ENCODE measurements around the gene DRC1. TPM values are rescaled to one million over a fixed set of nuclear protein-coding genes. Genes with fewer than 3 reads are reported as not detected.

DRC1 gene
- total RNA-seq, 1 experiment from 2014 or later = not detected

- H3K79me1 ChIP-seq (ENCODE audit: insufficient read depth, low read depth, low read length, poor library complexity, severe bottlenecking) = no peaks in the 10 kb centered on the region
- H4K91ac ChIP-seq (ENCODE audit: insufficient read length, low read depth, low read length) = no peak overlapping the region
- H3K4me1 Mint-ChIP-seq = peaks cover 0 to 3% of the 10 kb centered on the region in 2 experiments; a peak in 3 of 4 replicates
- peaks cover 4% of the 10 kb centered on the region for H3K27me3 Mint-ChIP-seq (ENCODE audit: low read depth)
- no peak overlapping the region for H2BK5ac ChIP-seq (ENCODE audit: insufficient read length, low read length)
- no peak for DNase-seq
- no peaks in the 10 kb centered on the region for H3K9me3 ChIP-seq (ENCODE audit: control insufficient read depth, low read depth, low read length)
- no peak overlapping the region for H2AK5ac ChIP-seq (ENCODE audit: insufficient read length, low read length)
- H3K4me3 Mint-ChIP-seq = no peak overlapping the region
- no peaks in the 10 kb centered on the region for H3K79me2 ChIP-seq (ENCODE audit: insufficient read depth, low read length)
- H3K14ac ChIP-seq (ENCODE audit: insufficient read depth, low read length) = no peak overlapping the region
- H2BK20ac ChIP-seq (ENCODE audit: low read depth, low read length, poor library complexity, severe bottlenecking) = no peak overlapping the region
- no peak overlapping the region for H2AFZ ChIP-seq (ENCODE audit: low read length)
- H4K20me1 ChIP-seq (ENCODE audit: control insufficient read depth, insufficient read depth, insufficient read length) = no peaks in the 10 kb centered on the region
- H3K23me2 ChIP-seq (ENCODE audit: insufficient read length, low read depth, low read length, poor library complexity, severe bottlenecking) = no peaks in the 10 kb centered on the region
- no peak overlapping the region for H2BK15ac ChIP-seq (ENCODE audit: low read depth, low read length)
- no peak overlapping the region for H4K5ac ChIP-seq (ENCODE audit: insufficient read length, low read depth, low read length)
- H3K23ac ChIP-seq (ENCODE audit: insufficient read length, low read depth, low read length) = no peak overlapping the region
- H3K18ac ChIP-seq (ENCODE audit: insufficient read length, low read depth, low read length) = no peak overlapping the region
- no peak overlapping the region for H3K4me2 ChIP-seq (ENCODE audit: insufficient read depth, insufficient read length, low read length)
- H3K56ac ChIP-seq (ENCODE audit: insufficient read length, low read depth, low read length) = no peak overlapping the region
- H3K27me3 ChIP-seq (ENCODE audit: insufficient read depth, low read length) = no peaks in the 10 kb centered on the region
- H3K4ac ChIP-seq (ENCODE audit: low read depth, low read length) = no peak overlapping the region
- no CpG with 5 or more reads among the region's 20 CpGs for WGBS (ENCODE audit: extremely low coverage, insufficient read length, low lambda C conversion rate)
- H3K27ac Mint-ChIP-seq = no peak overlapping the region
- TF ChIP-seq, protein P1, sequence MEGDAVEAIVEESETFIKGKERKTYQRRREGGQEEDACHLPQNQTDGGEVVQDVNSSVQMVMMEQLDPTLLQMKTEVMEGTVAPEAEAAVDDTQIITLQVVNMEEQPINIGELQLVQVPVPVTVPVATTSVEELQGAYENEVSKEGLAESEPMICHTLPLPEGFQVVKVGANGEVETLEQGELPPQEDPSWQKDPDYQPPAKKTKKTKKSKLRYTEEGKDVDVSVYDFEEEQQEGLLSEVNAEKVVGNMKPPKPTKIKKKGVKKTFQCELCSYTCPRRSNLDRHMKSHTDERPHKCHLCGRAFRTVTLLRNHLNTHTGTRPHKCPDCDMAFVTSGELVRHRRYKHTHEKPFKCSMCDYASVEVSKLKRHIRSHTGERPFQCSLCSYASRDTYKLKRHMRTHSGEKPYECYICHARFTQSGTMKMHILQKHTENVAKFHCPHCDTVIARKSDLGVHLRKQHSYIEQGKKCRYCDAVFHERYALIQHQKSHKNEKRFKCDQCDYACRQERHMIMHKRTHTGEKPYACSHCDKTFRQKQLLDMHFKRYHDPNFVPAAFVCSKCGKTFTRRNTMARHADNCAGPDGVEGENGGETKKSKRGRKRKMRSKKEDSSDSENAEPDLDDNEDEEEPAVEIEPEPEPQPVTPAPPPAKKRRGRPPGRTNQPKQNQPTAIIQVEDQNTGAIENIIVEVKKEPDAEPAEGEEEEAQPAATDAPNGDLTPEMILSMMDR (conservative IDR thresholded peaks at IDR 0.05) = no peak
- no peaks in the 10 kb centered on the region for H3K9me3 Mint-ChIP-seq
- no peaks in the 10 kb centered on the region for H3K4me1 ChIP-seq (ENCODE audit: insufficient read depth, low read length)
- no peaks in the 10 kb centered on the region for H3K36me3 Mint-ChIP-seq (ENCODE audit: insufficient read depth in 1 of 3, low read depth in 3 of 3)
- no peak overlapping the region for H2BK12ac ChIP-seq (ENCODE audit: insufficient read length, low read depth, low read length)
- H2BK120ac ChIP-seq (ENCODE audit: low read depth, low read length, poor library complexity, severe bottlenecking) = no peak overlapping the region
- no peak overlapping the region for H3T11ph ChIP-seq (ENCODE audit: low read length)
- no peak overlapping the region for H4K8ac ChIP-seq (replicated peaks; ENCODE audit: insufficient read length, low read depth, low read length)
- H3K9ac ChIP-seq (ENCODE audit: extremely low read depth, insufficient read length, low read length) = no peak overlapping the region
- no peak overlapping the region for H3K27ac ChIP-seq (ENCODE audit: insufficient read length, low read depth, low read length)
These were observed 86.9 kb downstream of the DRC1 start for GRCh38 chr2:26488463-26489212.
